Measurements from ENCODE around the gene ZWILCH. TPM values are rescaled to one million over a fixed set of nuclear protein-coding genes. Genes with fewer than 3 reads are reported as not detected.

ZWILCH gene
- total and polyA plus RNA-seq, 2 experiments from 2014 or later, result 51.0 to 64.1 TPM

- no peak overlapping the region for H3K4me2 ChIP-seq
- Mint-ChIP-seq H3K4me3 (no peak overlapping the region), H3K4me1 (peaks cover 8% of the 10 kb centered on the region; the same call in 2 of the 3 replicates), H3K36me3 (ENCODE audit: low read depth) (peaks cover 49% of the 10 kb centered on the region), H3K9me3 (no peaks in the 10 kb centered on the region), H3K27ac (peak overlapping the region; percentile 6; the same call in 1 of the 2 replicates), H3K27me3 (ENCODE audit: insufficient read depth, low read depth, poor library complexity) (no peaks in the 10 kb centered on the region)
- no peaks in the 10 kb centered on the region for H3K9me2 ChIP-seq (ENCODE audit: insufficient read depth)
- H3K27me3 ChIP-seq (ENCODE audit: insufficient read depth), result no peaks in the 10 kb centered on the region
- no peaks in the 10 kb centered on the region for H3K79me2 ChIP-seq (replicated peaks; ENCODE audit: insufficient read depth)
- no peaks in the 10 kb centered on the region for H3K4me1 ChIP-seq (ENCODE audit: insufficient read depth)
- H3K36me3 ChIP-seq (ENCODE audit: insufficient read depth), result peaks cover 22% of the 10 kb centered on the region
- ATAC-seq (no peak), DNase-seq (ENCODE audit: low spot score) (no peak)
- H4K20me1 ChIP-seq (replicated peaks; ENCODE audit: insufficient read depth), result peaks cover 5% of the 10 kb centered on the region; the same call in 1 of the 2 replicates
- no peaks in the 10 kb centered on the region for H3F3A ChIP-seq (replicated peaks; ENCODE audit: low read depth)
- H3K4me3 ChIP-seq, result no peak overlapping the region
- H3K27ac ChIP-seq (ENCODE audit: low read depth), result no peak overlapping the region
- no peak overlapping the region for H2AFZ ChIP-seq
- TF ChIP-seq EZH2phosphoT487 (IDR thresholded peaks at IDR 0.05; ENCODE audit: unreplicated experiment) (no peak), EZH2 (IDR thresholded peaks at IDR 0.05; ENCODE audit: low read depth, unreplicated experiment) (no peak), CREB1 (CRISPR knock-in tag; IDR thresholded peaks at IDR 0.05; ENCODE audit: low read depth) (no peak), ZNF331 (CRISPR knock-in tag; IDR thresholded peaks at IDR 0.05; ENCODE audit: low read depth) (no peak), NANOG (IDR thresholded peaks at IDR 0.05; ENCODE audit: borderline replicate concordance) (no peak), JUNB (IDR thresholded peaks at IDR 0.05; ENCODE audit: unreplicated experiment) (no peak), POLR2AphosphoS5 (IDR thresholded peaks at IDR 0.05; ENCODE audit: low read depth) (no peak), ZNF114 (CRISPR knock-in tag; IDR thresholded peaks at IDR 0.05) (no peak)
- TF ChIP-seq, protein P1, sequence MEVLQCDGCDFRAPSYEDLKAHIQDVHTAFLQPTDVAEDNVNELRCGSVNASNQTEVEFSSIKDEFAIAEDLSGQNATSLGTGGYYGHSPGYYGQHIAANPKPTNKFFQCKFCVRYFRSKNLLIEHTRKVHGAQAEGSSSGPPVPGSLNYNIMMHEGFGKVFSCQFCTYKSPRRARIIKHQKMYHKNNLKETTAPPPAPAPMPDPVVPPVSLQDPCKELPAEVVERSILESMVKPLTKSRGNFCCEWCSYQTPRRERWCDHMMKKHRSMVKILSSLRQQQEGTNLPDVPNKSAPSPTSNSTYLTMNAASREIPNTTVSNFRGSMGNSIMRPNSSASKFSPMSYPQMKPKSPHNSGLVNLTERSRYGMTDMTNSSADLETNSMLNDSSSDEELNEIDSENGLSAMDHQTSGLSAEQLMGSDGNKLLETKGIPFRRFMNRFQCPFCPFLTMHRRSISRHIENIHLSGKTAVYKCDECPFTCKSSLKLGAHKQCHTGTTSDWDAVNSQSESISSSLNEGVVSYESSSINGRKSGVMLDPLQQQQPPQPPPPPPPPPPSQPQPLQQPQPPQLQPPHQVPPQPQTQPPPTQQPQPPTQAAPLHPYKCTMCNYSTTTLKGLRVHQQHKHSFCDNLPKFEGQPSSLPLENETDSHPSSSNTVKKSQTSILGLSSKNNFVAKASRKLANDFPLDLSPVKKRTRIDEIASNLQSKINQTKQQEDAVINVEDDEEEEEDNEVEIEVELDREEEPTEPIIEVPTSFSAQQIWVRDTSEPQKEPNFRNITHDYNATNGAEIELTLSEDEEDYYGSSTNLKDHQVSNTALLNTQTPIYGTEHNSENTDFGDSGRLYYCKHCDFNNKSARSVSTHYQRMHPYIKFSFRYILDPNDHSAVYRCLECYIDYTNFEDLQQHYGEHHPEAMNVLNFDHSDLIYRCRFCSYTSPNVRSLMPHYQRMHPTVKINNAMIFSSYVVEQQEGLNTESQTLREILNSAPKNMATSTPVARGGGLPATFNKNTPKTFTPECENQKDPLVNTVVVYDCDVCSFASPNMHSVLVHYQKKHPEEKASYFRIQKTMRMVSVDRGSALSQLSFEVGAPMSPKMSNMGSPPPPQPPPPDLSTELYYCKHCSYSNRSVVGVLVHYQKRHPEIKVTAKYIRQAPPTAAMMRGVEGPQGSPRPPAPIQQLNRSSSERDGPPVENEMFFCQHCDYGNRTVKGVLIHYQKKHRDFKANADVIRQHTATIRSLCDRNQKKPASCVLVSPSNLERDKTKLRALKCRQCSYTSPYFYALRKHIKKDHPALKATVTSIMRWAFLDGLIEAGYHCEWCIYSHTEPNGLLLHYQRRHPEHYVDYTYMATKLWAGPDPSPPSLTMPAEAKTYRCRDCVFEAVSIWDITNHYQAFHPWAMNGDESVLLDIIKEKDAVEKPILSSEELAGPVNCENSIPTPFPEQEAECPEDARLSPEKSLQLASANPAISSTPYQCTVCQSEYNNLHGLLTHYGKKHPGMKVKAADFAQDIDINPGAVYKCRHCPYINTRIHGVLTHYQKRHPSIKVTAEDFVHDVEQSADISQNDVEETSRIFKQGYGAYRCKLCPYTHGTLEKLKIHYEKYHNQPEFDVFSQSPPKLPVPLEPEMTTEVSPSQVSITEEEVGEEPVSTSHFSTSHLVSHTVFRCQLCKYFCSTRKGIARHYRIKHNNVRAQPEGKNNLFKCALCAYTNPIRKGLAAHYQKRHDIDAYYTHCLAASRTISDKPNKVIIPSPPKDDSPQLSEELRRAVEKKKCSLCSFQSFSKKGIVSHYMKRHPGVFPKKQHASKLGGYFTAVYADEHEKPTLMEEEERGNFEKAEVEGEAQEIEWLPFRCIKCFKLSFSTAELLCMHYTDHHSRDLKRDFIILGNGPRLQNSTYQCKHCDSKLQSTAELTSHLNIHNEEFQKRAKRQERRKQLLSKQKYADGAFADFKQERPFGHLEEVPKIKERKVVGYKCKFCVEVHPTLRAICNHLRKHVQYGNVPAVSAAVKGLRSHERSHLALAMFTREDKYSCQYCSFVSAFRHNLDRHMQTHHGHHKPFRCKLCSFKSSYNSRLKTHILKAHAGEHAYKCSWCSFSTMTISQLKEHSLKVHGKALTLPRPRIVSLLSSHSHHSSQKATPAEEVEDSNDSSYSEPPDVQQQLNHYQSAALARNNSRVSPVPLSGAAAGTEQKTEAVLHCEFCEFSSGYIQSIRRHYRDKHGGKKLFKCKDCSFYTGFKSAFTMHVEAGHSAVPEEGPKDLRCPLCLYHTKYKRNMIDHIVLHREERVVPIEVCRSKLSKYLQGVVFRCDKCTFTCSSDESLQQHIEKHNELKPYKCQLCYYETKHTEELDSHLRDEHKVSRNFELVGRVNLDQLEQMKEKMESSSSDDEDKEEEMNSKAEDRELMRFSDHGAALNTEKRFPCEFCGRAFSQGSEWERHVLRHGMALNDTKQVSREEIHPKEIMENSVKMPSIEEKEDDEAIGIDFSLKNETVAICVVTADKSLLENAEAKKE (CRISPR knock-in tag; IDR thresholded peaks at IDR 0.05), result no peak
- TF ChIP-seq, protein P2, sequence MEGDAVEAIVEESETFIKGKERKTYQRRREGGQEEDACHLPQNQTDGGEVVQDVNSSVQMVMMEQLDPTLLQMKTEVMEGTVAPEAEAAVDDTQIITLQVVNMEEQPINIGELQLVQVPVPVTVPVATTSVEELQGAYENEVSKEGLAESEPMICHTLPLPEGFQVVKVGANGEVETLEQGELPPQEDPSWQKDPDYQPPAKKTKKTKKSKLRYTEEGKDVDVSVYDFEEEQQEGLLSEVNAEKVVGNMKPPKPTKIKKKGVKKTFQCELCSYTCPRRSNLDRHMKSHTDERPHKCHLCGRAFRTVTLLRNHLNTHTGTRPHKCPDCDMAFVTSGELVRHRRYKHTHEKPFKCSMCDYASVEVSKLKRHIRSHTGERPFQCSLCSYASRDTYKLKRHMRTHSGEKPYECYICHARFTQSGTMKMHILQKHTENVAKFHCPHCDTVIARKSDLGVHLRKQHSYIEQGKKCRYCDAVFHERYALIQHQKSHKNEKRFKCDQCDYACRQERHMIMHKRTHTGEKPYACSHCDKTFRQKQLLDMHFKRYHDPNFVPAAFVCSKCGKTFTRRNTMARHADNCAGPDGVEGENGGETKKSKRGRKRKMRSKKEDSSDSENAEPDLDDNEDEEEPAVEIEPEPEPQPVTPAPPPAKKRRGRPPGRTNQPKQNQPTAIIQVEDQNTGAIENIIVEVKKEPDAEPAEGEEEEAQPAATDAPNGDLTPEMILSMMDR (conservative IDR thresholded peaks at IDR 0.05; ENCODE audit: low read depth in 2 of 2), result no peak
- TF ChIP-seq, protein P3, sequence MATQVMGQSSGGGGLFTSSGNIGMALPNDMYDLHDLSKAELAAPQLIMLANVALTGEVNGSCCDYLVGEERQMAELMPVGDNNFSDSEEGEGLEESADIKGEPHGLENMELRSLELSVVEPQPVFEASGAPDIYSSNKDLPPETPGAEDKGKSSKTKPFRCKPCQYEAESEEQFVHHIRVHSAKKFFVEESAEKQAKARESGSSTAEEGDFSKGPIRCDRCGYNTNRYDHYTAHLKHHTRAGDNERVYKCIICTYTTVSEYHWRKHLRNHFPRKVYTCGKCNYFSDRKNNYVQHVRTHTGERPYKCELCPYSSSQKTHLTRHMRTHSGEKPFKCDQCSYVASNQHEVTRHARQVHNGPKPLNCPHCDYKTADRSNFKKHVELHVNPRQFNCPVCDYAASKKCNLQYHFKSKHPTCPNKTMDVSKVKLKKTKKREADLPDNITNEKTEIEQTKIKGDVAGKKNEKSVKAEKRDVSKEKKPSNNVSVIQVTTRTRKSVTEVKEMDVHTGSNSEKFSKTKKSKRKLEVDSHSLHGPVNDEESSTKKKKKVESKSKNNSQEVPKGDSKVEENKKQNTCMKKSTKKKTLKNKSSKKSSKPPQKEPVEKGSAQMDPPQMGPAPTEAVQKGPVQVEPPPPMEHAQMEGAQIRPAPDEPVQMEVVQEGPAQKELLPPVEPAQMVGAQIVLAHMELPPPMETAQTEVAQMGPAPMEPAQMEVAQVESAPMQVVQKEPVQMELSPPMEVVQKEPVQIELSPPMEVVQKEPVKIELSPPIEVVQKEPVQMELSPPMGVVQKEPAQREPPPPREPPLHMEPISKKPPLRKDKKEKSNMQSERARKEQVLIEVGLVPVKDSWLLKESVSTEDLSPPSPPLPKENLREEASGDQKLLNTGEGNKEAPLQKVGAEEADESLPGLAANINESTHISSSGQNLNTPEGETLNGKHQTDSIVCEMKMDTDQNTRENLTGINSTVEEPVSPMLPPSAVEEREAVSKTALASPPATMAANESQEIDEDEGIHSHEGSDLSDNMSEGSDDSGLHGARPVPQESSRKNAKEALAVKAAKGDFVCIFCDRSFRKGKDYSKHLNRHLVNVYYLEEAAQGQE (IDR thresholded peaks at IDR 0.05; ENCODE audit: unreplicated experiment), result no peak
These were observed 9.5 kb downstream of the ZWILCH start for GRCh38 chr15:66514586-66514985.

All from GM23338 (cell line).